K562 (cell line): ENCODE results near the gene F11R. TPM values are rescaled to one million over a fixed set of nuclear protein-coding genes. Genes with fewer than 3 reads are reported as not detected.

Experiments
- ATAC-seq: fragments of 200-7000 bp; cut with Tn5 transposase; 3 replicates; pipeline ENCODE4 v1.9.1; 2020; ENCODE audit warnings: moderate library complexity
- BruUV-seq: library from RNA; stranded (reverse); fragments of 400-500 nt; replicated peaks from 2 replicates; lab custom pipeline; 2021; lab: Mats Ljungman, UMichigan
- CTCF ChIA-PET: fragments of 300-600 bp; formaldehyde crosslinking; extraction: SDS; loops from one replicate; lab custom pipeline; 2021; ENCODE audit warnings: low intra/inter-chr PET ratio; lab: Yijun Ruan, JAX
- POLR2A ChIA-PET: fragments of 300-600, 350-650 bp; sonication (Branson Sonifier 250); formaldehyde crosslinking; extraction: SDS; loops from one replicate; lab custom pipeline; 2021; ENCODE audit warnings: antibody characterized with exemption, inconsistent platforms; lab: Yijun Ruan, JAX
- DNase-seq, 4 experiments: peaks; one replicate each; pipeline versions ENCODE4 v3.0.0 to v3.0.0-alpha.2; 2011 to 2018; ENCODE audit warnings: low spot score in 3 of 4, mixed read lengths in 3 of 4; ENCODE audit errors: extremely low read depth in 1 of 4
- FAIRE-seq: peaks from 2 replicates; lab custom pipeline; 2011; peaks lifted over from hg19 to GRCh38; lab: Jason Lieb, UNC
- H2AFZ ChIP-seq: 2 replicates; pipeline ENCODE4 v1.6.0; 2011; ENCODE audit warnings: low read depth, low read length, control low read depth, inconsistent platforms
- H3K27ac ChIP-seq: fragments of 200-600 bp; 3 replicates; pipeline ENCODE4 v1.8.0; 2011; ENCODE audit warnings: low read depth, mild to moderate bottlenecking, control low read depth, inconsistent platforms, low read length, moderate library complexity, mixed read lengths; ENCODE audit errors: extremely low read depth
- H3K27me3 ChIP-seq, 2 experiments: fragments of 300-600 bp in 1 of 2; 2 replicates in 1 of 2; 3 replicates in 1 of 2; pipeline versions ENCODE4 v1.6.0 to v1.8.0; 2011; ENCODE audit warnings: inconsistent platforms in 2 of 2, low read length in 2 of 2, mild to moderate bottlenecking in 1 of 2, mixed read lengths in 1 of 2, moderate library complexity in 1 of 2; ENCODE audit not compliant: control insufficient read depth in 2 of 2, insufficient read depth in 2 of 2
- H3K36me3 ChIP-seq: fragments of 300-600 bp; 3 replicates; pipeline ENCODE4 v1.8.0; 2011; ENCODE audit warnings: mild to moderate bottlenecking, low read length, inconsistent platforms; ENCODE audit not compliant: control insufficient read depth, insufficient read depth
- H3K4me1 ChIP-seq, 2 experiments: fragments of 200-600 bp in 1 of 2; replicated peaks in 1 of 2; 2 replicates in 1 of 2; 3 replicates in 1 of 2; pipeline versions ENCODE4 v1.5.1 to v1.8.0; 2011; ENCODE audit warnings: inconsistent platforms in 2 of 2, low read length in 2 of 2, mild to moderate bottlenecking in 1 of 2, mixed read lengths in 1 of 2, moderate library complexity in 1 of 2; ENCODE audit not compliant: control insufficient read depth in 2 of 2, insufficient read depth in 2 of 2
- H3K4me2 ChIP-seq: 2 replicates; pipeline ENCODE4 v1.6.1; 2011; ENCODE audit warnings: low read length, control low read depth, inconsistent platforms, mixed read lengths; ENCODE audit not compliant: insufficient read depth
- H3K4me3 ChIP-seq: fragments of 200-600 bp; sonication (generic), shearing (Covaris generic); 2 replicates; pipeline ENCODE4 v1.5.1; 2016; ENCODE audit warnings: control low read depth, inconsistent platforms
- H3K79me2 ChIP-seq: fragments of 200-600 bp; 3 replicates; pipeline ENCODE4 v1.8.0; 2011; ENCODE audit warnings: low read length, inconsistent platforms; ENCODE audit not compliant: control insufficient read depth, insufficient read depth
- H3K9ac ChIP-seq, 2 experiments: 2 replicates each; pipeline versions ENCODE4 v1.6.0 to v1.6.1; 2011; ENCODE audit warnings: low read depth in 2 of 2, low read length in 2 of 2, control low read depth in 1 of 2, inconsistent platforms in 1 of 2, mild to moderate bottlenecking in 1 of 2, mixed read lengths in 1 of 2; ENCODE audit not compliant: insufficient read depth in 1 of 2
- H3K9me1 ChIP-seq: one replicate; pipeline ENCODE4 v1.6.0; 2011; ENCODE audit warnings: inconsistent platforms, mild to moderate bottlenecking, low read length, moderate library complexity; ENCODE audit not compliant: control insufficient read depth, insufficient read depth
- H3K9me3 ChIP-seq: replicated peaks from 2 replicates; pipeline ENCODE4 v1.5.1; 2011; ENCODE audit warnings: low read depth, low read length, inconsistent platforms; ENCODE audit not compliant: control insufficient read depth, insufficient read depth
- H4K20me1 ChIP-seq: replicated peaks from 2 replicates; pipeline ENCODE4 v1.6.1; 2011; ENCODE audit warnings: low read length, inconsistent platforms, mixed read lengths; ENCODE audit not compliant: control insufficient read depth, insufficient read depth
- BCL6 ChIP-seq: fragments of 250-450 bp; sonication (Bioruptor Pico); IDR thresholded peaks from 2 replicates; pipeline ENCODE4 v1.4.0; 2020
- BCLAF1 ChIP-seq, 2 experiments: fragments of 450-650 bp in 1 of 2; IDR thresholded peaks; 2 replicates each; pipeline ENCODE4 v1.6.1; 2011 to 2017; ENCODE audit warnings: low read depth in 2 of 2, antibody characterized with exemption in 1 of 2, borderline replicate concordance in 1 of 2, low read length in 1 of 2, mild to moderate bottlenecking in 1 of 2, mixed read lengths in 1 of 2; ENCODE audit not compliant: control insufficient read depth in 1 of 2
- CC2D1A ChIP-seq: fragments of 450-650 bp; IDR thresholded peaks from 2 replicates; pipeline ENCODE4 v1.6.1; 2017; ENCODE audit warnings: mild to moderate bottlenecking
- EP400 ChIP-seq: fragments of 450-650 bp; IDR thresholded peaks from 2 replicates; pipeline ENCODE4 v1.6.1; 2017; ENCODE audit warnings: antibody characterized with exemption, mild to moderate bottlenecking, moderate library complexity
- HES1 ChIP-seq: fragments of 450-650 bp; IDR thresholded peaks from 2 replicates; pipeline ENCODE4 v1.6.1; 2016; ENCODE audit warnings: low read depth, mild to moderate bottlenecking, moderate library complexity
- NFXL1 ChIP-seq: fragments of 450-650 bp; formaldehyde crosslinking; IDR thresholded peaks from 2 replicates; pipeline ENCODE4 v1.4.0; 2021; ENCODE audit warnings: mild to moderate bottlenecking
- PRPF4 ChIP-seq: fragments of 200-400 bp; formaldehyde crosslinking; IDR thresholded peaks from one replicate; pipeline ENCODE4 v1.6.1; 2017; ENCODE audit warnings: low read length, low read depth, mild to moderate bottlenecking; ENCODE audit not compliant: insufficient read depth, poor library complexity, severe bottlenecking
- RBM34 ChIP-seq: fragments of 200-400 bp; formaldehyde crosslinking; IDR thresholded peaks from 2 replicates; pipeline ENCODE4 v1.6.1; 2018; ENCODE audit warnings: low read length, borderline replicate concordance; ENCODE audit not compliant: insufficient read depth
- RBM39 ChIP-seq: fragments of 200-400 bp; formaldehyde crosslinking; optimal IDR thresholded peaks from 2 replicates; pipeline ENCODE3; 2018; ENCODE audit warnings: low read depth, low read length
- TCF15 ChIP-seq: fragments of 250-450 bp; sonication (Bioruptor Pico); IDR thresholded peaks from 2 replicates; pipeline ENCODE4 v1.8.0; 2022; ENCODE audit warnings: moderate library complexity, mild to moderate bottlenecking, inconsistent platforms
- ZBTB43 ChIP-seq: sonication (generic); formaldehyde crosslinking; IDR thresholded peaks from 2 replicates; pipeline ENCODE4 v1.8.0; 2023; ENCODE audit warnings: mild to moderate bottlenecking, missing genetic modification reagents
- ZNF121 ChIP-seq: sonication (generic); formaldehyde crosslinking; conservative IDR thresholded peaks from 2 replicates; pipeline ENCODE4 v1.8.0; 2022; ENCODE audit warnings: missing genetic modification reagents
- WGBS: fragments of 100-300 bp; shearing (Covaris generic); methylation state at CpG from one replicate; pipeline ENCODE4 v1.1.6; 2016; ENCODE audit warnings: low coverage, mixed read lengths; ENCODE audit not compliant: insufficient coverage; ENCODE audit errors: missing lambda C conversion rate; 5-methylcytosine and 5-hydroxymethylcytosine counted together
- in situ Hi-C: fragments of 300-500 bp; cut with MboI; formaldehyde crosslinking; loops from 4 replicates; pipeline ENCODE4 v1.15.0; 2018; ENCODE audit warnings: inconsistent platforms, mixed read lengths
- intact Hi-C: fragments of 100-400 bp; cut with micrococcal nuclease; formaldehyde crosslinking; loops from 2 replicates; pipeline ENCODE4 v1.14.2; 2022
- polyA plus RNA-seq, 8 experiments: library from polyadenylated mRNA; depleted of rRNA in 4 of 8; stranded (reverse) in 5 of 8; unstranded in 3 of 8; fragments of >200 nt; fragmentation: Nextera tagmentation in 2 of 8; fragmentation: Illumina TruSeq in 1 of 8; extraction: Ambion mirVana in 2 of 8; extraction: Trizol in 1 of 8; gene quantifications; 2 replicates each; pipeline versions ENCODE4 v1.2.1 to v1.2.3, GENCODE V29; 2011 to 2014; ENCODE audit warnings: inconsistent platforms in 1 of 8, missing spikeins in 1 of 8
- total RNA-seq, 7 experiments: library from RNA; depleted of rRNA in 6 of 7; stranded (reverse); fragments of >200 nt in 6 of 7; fragmentation: Illumina TruSeq in 2 of 7; extraction: Trizol in 2 of 7; gene quantifications; 2 replicates each; pipeline versions ENCODE4 v1.2.1 to v1.2.3, GENCODE V29; 2011 to 2021; ENCODE audit warnings: low replicate concordance in 1 of 7

F11R gene
- total and polyA plus RNA-seq, 9 of the 15 experiments (the other 6 are each of a cell fraction or from before 2014, with no cell fraction given): 27.4 to 187 (median 52.5) TPM

GRCh38 chr1:160997323-160998038 is 23.5 kb downstream of the F11R start:
- BruUV-seq: no TSS peak
- WGBS: 67% methylated on average over 1 of the region's 1 CpG
- Histone ChIP-seq H3K27me3 (no peaks in the 10 kb centered on the region), H3K4me1 (peaks cover 7 to 20% of the 10 kb centered on the region in 2 experiments; a peak in 3 of 5 replicates), H4K20me1 (no peaks in the 10 kb centered on the region), H3K9ac (peak overlapping the region; percentile 24 to 38; a peak in 2 of 4 replicates), H2AFZ (no peak overlapping the region), H3K36me3 (peaks cover 56% of the 10 kb centered on the region), H3K4me2 (no peak overlapping the region), H3K27ac (peak overlapping the region; percentile 52), H3K4me3 (no peak overlapping the region), H3K9me3 (no peaks in the 10 kb centered on the region), H3K9me1 (no peaks in the 10 kb centered on the region), H3K79me2 (no peaks in the 10 kb centered on the region)
- DNase-seq (peak; percentile 67 to 85 (median 76)), FAIRE-seq (peak; percentile 96), ATAC-seq (peak; percentile 93)
- CTCF ChIA-PET: interaction anchor here (0.6 to 2.0 kb wide), 3 partner anchors 100 to 1374 kb away, joined by 3 to 9 read pairs (median 8); partner anchors contain the start of gene KLHDC9
- intact Hi-C loops (loop anchor here (1.0 to 2.0 kb wide), 4 partner anchors 23 to 141 kb away; partner anchors contain the start of gene USF1), in situ Hi-C loops (loop anchor here (10.0 kb wide), 1 partner anchor 97 kb away; the partner anchor contains the start of gene KLHDC9)
- POLR2A ChIA-PET: interaction anchor here (0.5 to 3.0 kb wide), 14 partner anchors 8 to 1948 kb away, joined by 3 to 13 read pairs (median 4); partner anchors contain the start of genes DEDD, F11R, PPOX and USF1
- no peak for TF ChIP-seq HES1
- no peak for TF ChIP-seq BCL6 (CRISPR knock-in tag)
- no peak for TF ChIP-seq ZBTB43 (CRISPR knock-in tag)
- TF ChIP-seq EP400: no peak
- no peak for TF ChIP-seq ZNF121 (CRISPR knock-in tag)
- TF ChIP-seq RBM34: no peak
- TF ChIP-seq BCLAF1 (IDR thresholded peaks at IDR 0.05; ENCODE audit: borderline replicate concordance in 1 of 2, control insufficient read depth in 1 of 2, low read depth in 2 of 2, low read length in 1 of 2): no peak
- TF ChIP-seq NFXL1 (CRISPR knock-in tag): no peak
- no peak for TF ChIP-seq TCF15 (CRISPR knock-in tag)
- TF ChIP-seq RBM39: peak; percentile 61
- TF ChIP-seq CC2D1A: peak; percentile 49; the same call in 1 of the 2 replicates
- TF ChIP-seq PRPF4: no peak
